CD4-positive, CD25-positive, alpha-beta regulatory T cell (primary cell): ENCODE measurements around the gene EDN2. TPM values are rescaled to one million over a fixed set of nuclear protein-coding genes. Genes with fewer than 3 reads are reported as not detected.

Experiments used
- ATAC-seq, 2 donors: fragments of 150-1000 bp; cut with Tn5 transposase; one replicate each; pipeline ENCODE4 v1.10.0; 2021; ENCODE audit warnings: low read depth in 2 of 2, moderate number of reproducible peaks in 2 of 2, moderate library complexity in 1 of 2
- DNase-seq, 3 donors: peaks; one replicate each; pipeline versions ENCODE4 v3.0.0 to v3.0.0-alpha.2; 2012 to 2022; ENCODE audit warnings: mixed read lengths in 1 of 3
- H3K27ac ChIP-seq: one replicate; pipeline ENCODE4 v1.7.0; 2013; ENCODE audit warnings: mild to moderate bottlenecking, low read length; ENCODE audit not compliant: insufficient read depth, poor library complexity, severe bottlenecking
- H3K27me3 ChIP-seq: one replicate; pipeline ENCODE4 v1.7.0; 2013; ENCODE audit warnings: low read length; ENCODE audit not compliant: control insufficient read depth, insufficient read depth
- H3K36me3 ChIP-seq: one replicate; pipeline ENCODE4 v1.7.0; 2013; ENCODE audit warnings: mild to moderate bottlenecking, low read length, moderate library complexity; ENCODE audit not compliant: control insufficient read depth, insufficient read depth
- H3K4me1 ChIP-seq: 2 replicates; pipeline ENCODE4 v1.7.0; 2013; ENCODE audit warnings: mild to moderate bottlenecking, low read length; ENCODE audit not compliant: insufficient read depth, control insufficient read depth, poor library complexity, severe bottlenecking
- H3K4me3 ChIP-seq: one replicate; pipeline ENCODE4 v1.7.0; 2013; ENCODE audit warnings: low read depth, mild to moderate bottlenecking, low read length, moderate library complexity
- H3K9me3 ChIP-seq, 2 experiments: 1 replicate in 1 of 2; 2 replicates in 1 of 2; pipeline ENCODE4 v1.7.0; 2013; ENCODE audit warnings: low read length in 2 of 2, mild to moderate bottlenecking in 1 of 2, moderate library complexity in 1 of 2; ENCODE audit not compliant: control insufficient read depth in 2 of 2
- H3K27ac Mint-ChIP-seq, 3 donors: one replicate each; pipeline ENCODE4 v1.8.0; 2020 to 2022; ENCODE audit warnings: mild to moderate bottlenecking in 3 of 3, mixed read lengths in 3 of 3, moderate library complexity in 2 of 3
- H3K27me3 Mint-ChIP-seq: one replicate; pipeline ENCODE4 v1.8.0; 2022; ENCODE audit warnings: mild to moderate bottlenecking, mixed read lengths
- H3K36me3 Mint-ChIP-seq: one replicate; pipeline ENCODE4 v1.8.0; 2020; ENCODE audit warnings: mixed read lengths
- H3K4me1 Mint-ChIP-seq, 4 donors: one replicate each; pipeline ENCODE4 v1.8.0; 2020 to 2022; ENCODE audit warnings: mixed read lengths in 4 of 4, mild to moderate bottlenecking in 1 of 4
- H3K4me3 Mint-ChIP-seq, 4 donors: one replicate each; pipeline ENCODE4 v1.8.0; 2020 to 2022; ENCODE audit warnings: mild to moderate bottlenecking in 4 of 4, mixed read lengths in 4 of 4, moderate library complexity in 3 of 4
- H3K9me3 Mint-ChIP-seq, 7 donors: one replicate each; pipeline ENCODE4 v1.8.0; 2020 to 2022; ENCODE audit warnings: mixed read lengths in 7 of 7, mild to moderate bottlenecking in 3 of 7, moderate library complexity in 2 of 7
- polyA plus RNA-seq, 4 donors: library from polyadenylated mRNA; unstranded; fragments of 300-500 nt; fragmentation: Illumina TruSeq; gene quantifications; one replicate each; pipeline ENCODE4 v1.2.3, GENCODE V29; 2021
- total RNA-seq: library from RNA; stranded (reverse); gene quantifications from one replicate; pipeline ENCODE4 v1.2.3, GENCODE V29; 2022

The EDN2 gene
- total and polyA plus RNA-seq, 5 donors from 2014 or later: 0.52 TPM; not detected in 4

DNA sequence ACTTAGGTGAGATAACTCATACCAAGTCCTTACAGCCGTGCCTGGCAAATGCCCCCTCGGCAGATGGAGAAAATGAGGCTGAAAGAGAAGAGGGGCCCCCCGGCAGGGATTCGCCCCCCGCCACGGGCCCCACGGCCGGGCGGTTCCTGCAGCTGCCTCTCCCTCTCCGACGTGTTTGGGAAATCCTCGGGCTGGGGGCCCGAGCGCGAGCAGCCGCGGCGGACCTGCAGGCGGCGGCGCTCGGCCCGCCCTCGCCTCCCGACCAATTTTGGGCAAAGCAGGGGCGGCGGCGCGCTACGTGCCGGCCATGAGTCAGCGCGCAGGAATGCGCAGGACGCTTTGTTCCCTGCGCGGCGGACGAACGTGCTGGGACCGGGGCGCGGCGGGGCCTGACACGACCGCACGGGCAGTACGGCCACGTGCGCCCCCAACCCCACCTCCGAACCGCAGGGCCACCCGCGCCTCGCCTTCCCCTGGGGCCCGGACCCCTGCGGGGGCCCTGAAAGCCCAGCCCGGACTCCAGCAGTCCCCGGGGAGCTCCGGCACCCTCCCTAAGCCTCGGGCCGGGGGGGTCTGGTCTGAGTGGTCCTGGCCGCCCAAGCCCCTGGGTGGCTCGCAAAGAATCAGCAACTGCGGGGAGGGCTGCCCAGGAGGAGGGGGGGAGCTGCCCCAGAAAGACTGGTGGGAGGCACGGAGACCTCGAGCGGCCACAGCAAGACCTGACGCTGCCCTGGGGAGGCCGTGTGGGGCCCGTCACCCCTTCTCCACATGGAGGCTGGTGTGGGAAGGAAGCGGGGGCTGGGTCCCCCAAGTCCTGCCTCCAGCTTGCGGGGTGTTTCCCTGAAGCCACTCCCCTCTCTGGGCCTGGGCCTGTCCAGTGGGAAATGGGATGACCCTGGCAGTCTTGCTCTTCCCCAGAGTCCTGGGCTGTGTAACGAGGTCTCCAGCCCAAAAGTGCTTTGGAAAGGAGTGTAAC is 11.9 kb upstream of the EDN2 start:
- H3K27ac ChIP-seq: no peak overlapping the region
- Mint-ChIP-seq H3K36me3 (no peaks in the 10 kb centered on the region), H3K27ac (peak overlapping the region in 1 of 3 donors; percentile 26), H3K4me1 (peaks cover 0 to 12% (median 0%) of the 10 kb centered on the region in 4 donors), H3K27me3 (peaks cover 11% of the 10 kb centered on the region), H3K4me3 (peak overlapping the region in 1 of 4 donors; percentile 59), H3K9me3 (no peaks in the 10 kb centered on the region)
- H3K36me3 ChIP-seq: no peaks in the 10 kb centered on the region
- peaks cover 6% of the 10 kb centered on the region for H3K4me1 ChIP-seq
- no peak overlapping the region for H3K4me3 ChIP-seq
- H3K9me3 ChIP-seq: no peaks in the 10 kb centered on the region
- DNase-seq: peak in 1 of 3 donors; percentile 56
- ATAC-seq: peak in 1 of 2 donors; percentile 22
- H3K27me3 ChIP-seq: no peaks in the 10 kb centered on the region

DNA sequence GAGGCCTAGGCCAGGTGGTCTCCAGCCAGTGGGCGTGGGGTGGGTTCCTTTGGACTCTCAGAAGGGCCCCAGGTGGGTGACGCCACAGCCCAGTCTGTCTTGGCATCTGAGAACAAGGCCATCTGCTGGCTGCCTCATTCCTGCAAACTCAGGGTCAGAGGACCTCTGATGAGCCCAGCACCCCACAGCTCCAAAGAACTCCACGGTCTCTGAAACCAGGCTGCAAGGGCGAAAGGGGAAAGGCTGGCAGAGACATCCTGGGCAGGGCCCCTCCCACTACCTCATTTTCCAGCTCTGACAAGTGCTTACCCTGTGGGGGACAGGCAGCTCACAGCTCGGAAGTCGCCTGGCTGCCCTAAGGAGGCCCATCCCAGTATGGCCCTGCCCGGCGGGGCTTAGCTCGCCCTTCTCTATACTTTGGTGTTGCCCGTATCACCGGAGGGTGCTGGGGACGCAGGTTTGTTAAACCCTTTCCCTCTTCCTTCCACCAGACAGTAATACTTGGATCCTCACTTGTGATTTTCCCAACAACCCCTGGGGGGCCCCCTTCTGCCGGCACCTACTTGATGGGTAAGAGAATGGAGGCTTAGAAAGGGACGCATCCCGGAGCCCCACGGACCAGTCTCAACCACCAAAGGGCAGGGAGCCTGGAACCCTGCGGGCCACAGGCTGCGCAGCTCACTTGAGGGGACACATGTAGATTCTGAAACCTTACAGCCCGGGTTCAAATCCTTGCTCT is 10.9 kb upstream of the EDN2 start:
- H3K27me3 ChIP-seq: no peaks in the 10 kb centered on the region
- no peak for ATAC-seq

DNA sequence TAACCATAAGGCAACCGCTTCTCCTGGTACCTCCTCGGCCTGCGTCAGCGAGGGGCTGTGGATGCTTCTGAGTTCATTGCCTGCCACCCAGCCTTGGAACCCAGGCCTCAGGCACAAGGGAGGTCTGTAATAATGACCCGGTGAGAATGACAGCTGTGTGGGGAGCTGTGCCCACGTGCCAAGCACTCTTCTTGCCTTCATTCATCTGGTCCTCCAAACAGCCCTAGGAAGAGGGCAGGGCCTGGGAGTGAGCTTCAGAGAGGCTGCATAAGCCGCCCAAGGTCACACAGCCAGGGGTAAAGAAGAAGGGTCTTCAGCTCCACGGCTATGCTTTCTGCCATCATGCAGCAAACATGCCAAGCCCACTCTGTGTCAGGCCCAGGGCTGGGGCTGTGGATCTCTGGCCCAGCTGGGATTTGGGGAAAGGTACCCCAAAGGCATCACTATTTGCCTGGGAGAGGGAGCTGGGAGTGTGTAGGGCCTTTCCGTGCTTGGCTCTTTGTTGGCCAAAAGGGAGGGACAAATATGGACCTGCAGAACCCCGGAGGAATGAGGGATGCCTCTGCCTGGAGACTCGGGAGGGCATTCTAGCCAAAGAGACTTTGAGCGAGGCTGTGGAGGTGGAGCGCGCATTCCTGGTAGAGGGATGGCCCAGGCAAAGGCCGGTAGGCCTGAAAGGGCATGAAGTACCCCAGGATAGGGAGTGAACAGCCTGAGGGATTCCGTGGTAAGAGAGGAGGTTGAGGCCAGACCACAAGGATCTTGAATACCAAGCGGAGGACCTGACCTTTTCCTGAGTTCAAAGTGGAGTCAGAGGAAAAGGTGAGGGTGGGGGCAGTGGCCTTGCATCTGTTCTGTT is 10.1 kb upstream of the EDN2 start:
- ATAC-seq (no peak), DNase-seq (no peak)
- Histone ChIP-seq H3K36me3 (no peaks in the 10 kb centered on the region), H3K27ac (no peak overlapping the region), H3K4me1 (peaks cover 6% of the 10 kb centered on the region), H3K27me3 (no peaks in the 10 kb centered on the region), H3K9me3 (no peaks in the 10 kb centered on the region), H3K4me3 (no peak overlapping the region)
- H3K4me1 Mint-ChIP-seq: peaks cover 0 to 12% (median 0%) of the 10 kb centered on the region in 4 donors
- H3K36me3 Mint-ChIP-seq: no peaks in the 10 kb centered on the region
- no peak overlapping the region for H3K27ac Mint-ChIP-seq
- no peak overlapping the region for H3K4me3 Mint-ChIP-seq
- H3K9me3 Mint-ChIP-seq: no peaks in the 10 kb centered on the region
- peaks cover 15% of the 10 kb centered on the region for H3K27me3 Mint-ChIP-seq

More for the DNA sequence above, 10.9 kb upstream of the EDN2 start:
- Mint-ChIP-seq H3K4me1 (peaks cover 0 to 12% (median 0%) of the 10 kb centered on the region in 4 donors), H3K36me3 (no peaks in the 10 kb centered on the region), H3K27ac (no peak overlapping the region), H3K4me3 (peak overlapping the region in 2 of 4 donors; percentile 59 to 74), H3K9me3 (no peaks in the 10 kb centered on the region), H3K27me3 (peaks cover 11% of the 10 kb centered on the region)
- H3K36me3 ChIP-seq: no peaks in the 10 kb centered on the region
- H3K9me3 ChIP-seq: no peaks in the 10 kb centered on the region
- H3K4me1 ChIP-seq: peaks cover 6% of the 10 kb centered on the region
- peak in 1 of 3 donors; percentile 27 for DNase-seq
- H3K27ac ChIP-seq: no peak overlapping the region
- no peak overlapping the region for H3K4me3 ChIP-seq

- no peaks in the 10 kb centered on the region for H3K36me3 ChIP-seq
- Mint-ChIP-seq H3K36me3 (no peaks in the 10 kb centered on the region), H3K27me3 (peaks cover 15% of the 10 kb centered on the region), H3K9me3 (no peaks in the 10 kb centered on the region), H3K27ac (no peak overlapping the region), H3K4me3 (no peak overlapping the region), H3K4me1 (peaks cover 0 to 12% (median 0%) of the 10 kb centered on the region in 4 donors)
- no peaks in the 10 kb centered on the region for H3K27me3 ChIP-seq
- no peak overlapping the region for H3K27ac ChIP-seq
- ATAC-seq: no peak
- no peak overlapping the region for H3K4me3 ChIP-seq
- DNase-seq: no peak
- H3K9me3 ChIP-seq: no peaks in the 10 kb centered on the region
- H3K4me1 ChIP-seq: peaks cover 6% of the 10 kb centered on the region
These were observed 9.3 kb upstream of the EDN2 start for GRCh38 chr1:41493626-41494350.

GRCh38 chr1:41493117-41493536 is 8.6 kb upstream of the EDN2 start:
- peaks cover 0 to 10% (median 0%) of the 10 kb centered on the region in 4 donors for H3K4me1 Mint-ChIP-seq
- ATAC-seq (no peak), DNase-seq (no peak)
- no peak overlapping the region for H3K27ac ChIP-seq
- no peak overlapping the region for H3K27ac Mint-ChIP-seq
- H3K4me1 ChIP-seq: peaks cover 6% of the 10 kb centered on the region
- H3K4me3 ChIP-seq: no peak overlapping the region
- peaks cover 15% of the 10 kb centered on the region for H3K27me3 Mint-ChIP-seq
- H3K9me3 Mint-ChIP-seq: no peaks in the 10 kb centered on the region
- no peaks in the 10 kb centered on the region for H3K9me3 ChIP-seq
- no peak overlapping the region for H3K4me3 Mint-ChIP-seq
- no peaks in the 10 kb centered on the region for H3K36me3 ChIP-seq
- H3K27me3 ChIP-seq: no peaks in the 10 kb centered on the region
- no peaks in the 10 kb centered on the region for H3K36me3 Mint-ChIP-seq

DNA sequence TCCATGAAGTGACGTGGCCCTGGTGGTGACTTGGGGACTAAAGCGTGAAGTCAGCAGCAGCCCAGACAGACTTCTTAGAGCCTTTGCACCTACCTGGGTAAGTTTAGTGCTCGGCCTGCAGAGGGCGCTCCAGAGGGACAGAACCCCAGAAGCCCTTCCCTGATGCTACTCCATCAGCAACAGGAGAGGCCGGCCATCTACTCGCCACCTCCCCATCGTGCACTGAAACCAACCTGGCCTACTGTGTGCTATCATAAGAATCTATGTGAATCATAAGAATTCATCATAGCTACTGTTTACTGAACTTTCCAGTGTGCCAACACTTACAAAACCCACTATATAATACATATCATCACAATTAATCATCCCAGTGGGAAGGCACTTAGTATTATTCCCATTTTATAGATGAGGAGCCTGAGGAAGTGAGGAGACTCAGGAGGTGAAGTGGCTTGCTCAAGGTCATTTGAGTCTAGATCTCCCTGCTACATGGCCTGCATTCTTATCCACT is 7.9 kb upstream of the EDN2 start:
- Mint-ChIP-seq H3K36me3 (no peaks in the 10 kb centered on the region), H3K27me3 (peaks cover 19% of the 10 kb centered on the region), H3K4me3 (no peak overlapping the region), H3K9me3 (no peaks in the 10 kb centered on the region), H3K4me1 (peaks cover 0 to 10% (median 0%) of the 10 kb centered on the region in 4 donors), H3K27ac (no peak overlapping the region)
- Histone ChIP-seq H3K4me1 (peaks cover 6% of the 10 kb centered on the region), H3K4me3 (no peak overlapping the region), H3K9me3 (no peaks in the 10 kb centered on the region), H3K36me3 (no peaks in the 10 kb centered on the region), H3K27me3 (no peaks in the 10 kb centered on the region), H3K27ac (no peak overlapping the region)
- DNase-seq: peak in 1 of 3 donors; percentile 55
- ATAC-seq: no peak
